Body of pancreas (tissue), 4 donors: Measurements from ENCODE around the gene KHDRBS2.

Experiments
- POLR2A ChIP-seq, 3 donors: fragments of 450-650 bp; IDR thresholded peaks; one replicate each; pipeline ENCODE4 v1.6.1; 2016; ENCODE audit warnings: antibody characterized with exemption in 3 of 3, mild to moderate bottlenecking in 2 of 3
- TF ChIP-seq, protein P1 (sequence below), 7 experiments: fragments of 450-650 bp in 4 of 7; fragments of 200-600 bp in 3 of 7; sonication (generic) in 3 of 7; IDR thresholded peaks; one replicate each; pipeline ENCODE4 v1.5.1; 2016 to 2019; ENCODE audit warnings: antibody characterized with exemption in 7 of 7

DNA sequence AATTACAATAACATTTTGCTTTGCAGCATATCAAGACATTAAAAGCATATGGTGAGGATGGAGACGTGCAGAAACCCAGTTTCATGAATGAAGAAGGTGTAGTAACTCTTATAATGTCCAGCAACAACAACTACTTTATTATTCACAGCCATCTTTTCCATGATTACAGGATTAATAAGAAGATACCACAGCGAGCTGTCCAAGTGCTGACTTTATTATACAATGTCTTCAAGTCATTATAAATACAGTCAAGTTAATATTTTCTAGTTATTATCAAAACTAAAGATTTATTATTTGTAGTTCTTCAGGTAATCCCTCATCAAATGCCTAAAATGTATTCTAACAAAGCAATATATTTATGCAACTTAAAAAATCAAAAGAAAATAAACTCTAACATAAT, 2.5 kb upstream of the KHDRBS2 start:
- TF ChIP-seq, protein P1, sequence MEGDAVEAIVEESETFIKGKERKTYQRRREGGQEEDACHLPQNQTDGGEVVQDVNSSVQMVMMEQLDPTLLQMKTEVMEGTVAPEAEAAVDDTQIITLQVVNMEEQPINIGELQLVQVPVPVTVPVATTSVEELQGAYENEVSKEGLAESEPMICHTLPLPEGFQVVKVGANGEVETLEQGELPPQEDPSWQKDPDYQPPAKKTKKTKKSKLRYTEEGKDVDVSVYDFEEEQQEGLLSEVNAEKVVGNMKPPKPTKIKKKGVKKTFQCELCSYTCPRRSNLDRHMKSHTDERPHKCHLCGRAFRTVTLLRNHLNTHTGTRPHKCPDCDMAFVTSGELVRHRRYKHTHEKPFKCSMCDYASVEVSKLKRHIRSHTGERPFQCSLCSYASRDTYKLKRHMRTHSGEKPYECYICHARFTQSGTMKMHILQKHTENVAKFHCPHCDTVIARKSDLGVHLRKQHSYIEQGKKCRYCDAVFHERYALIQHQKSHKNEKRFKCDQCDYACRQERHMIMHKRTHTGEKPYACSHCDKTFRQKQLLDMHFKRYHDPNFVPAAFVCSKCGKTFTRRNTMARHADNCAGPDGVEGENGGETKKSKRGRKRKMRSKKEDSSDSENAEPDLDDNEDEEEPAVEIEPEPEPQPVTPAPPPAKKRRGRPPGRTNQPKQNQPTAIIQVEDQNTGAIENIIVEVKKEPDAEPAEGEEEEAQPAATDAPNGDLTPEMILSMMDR (IDR thresholded peaks at IDR 0.05), result no peak
- TF ChIP-seq POLR2A (IDR thresholded peaks at IDR 0.05), result no peak
